Activated CD8-positive, alpha-beta memory T cell treated with anti-CD3 and anti-CD28 coated beads for 36 hours (primary cell): ENCODE data around the gene LENG9. TPM values are rescaled to one million over a fixed set of nuclear protein-coding genes. Genes with fewer than 3 reads are reported as not detected.
"Not testable (repeated sequence)": the region's sequence is repeated elsewhere in the genome, so short reads cannot be mapped to it uniquely, and the experiment has no call there.

ENCODE experiments used
- CTCF ChIA-PET: fragments of 350-600 bp; sonication (Branson Sonifier 250); formaldehyde crosslinking; loops from one replicate; lab custom pipeline; 2021; ENCODE audit warnings: antibody characterized with exemption; lab: Charles Lee
- POLR2A ChIA-PET: fragments of 350-600 bp; sonication (Branson Sonifier 250); formaldehyde crosslinking; loops from one replicate; lab custom pipeline; 2021; ENCODE audit warnings: antibody characterized with exemption; lab: Charles Lee
- total RNA-seq, 2 experiments: library from RNA; stranded (reverse); gene quantifications; one replicate each; pipeline ENCODE4 v1.2.3, GENCODE V29; 2021

Gene LENG9
- 1 to 10 TPM; 4.3 to 4.4 TPM for total RNA-seq

GRCh38 chr19:54463531-54464043 lies at the start of gene LENG9:
LENG9 (minus strand) TSS chr19:54463778; CDS start chr19:54463526, 252 bp downstream.
- POLR2A ChIA-PET, result interaction anchor here (0.6 to 0.7 kb wide), 2 partner anchors 9 to 15 kb away, joined by 3 to 6 read pairs; partner anchors contain the start of gene LENG8

DNA sequence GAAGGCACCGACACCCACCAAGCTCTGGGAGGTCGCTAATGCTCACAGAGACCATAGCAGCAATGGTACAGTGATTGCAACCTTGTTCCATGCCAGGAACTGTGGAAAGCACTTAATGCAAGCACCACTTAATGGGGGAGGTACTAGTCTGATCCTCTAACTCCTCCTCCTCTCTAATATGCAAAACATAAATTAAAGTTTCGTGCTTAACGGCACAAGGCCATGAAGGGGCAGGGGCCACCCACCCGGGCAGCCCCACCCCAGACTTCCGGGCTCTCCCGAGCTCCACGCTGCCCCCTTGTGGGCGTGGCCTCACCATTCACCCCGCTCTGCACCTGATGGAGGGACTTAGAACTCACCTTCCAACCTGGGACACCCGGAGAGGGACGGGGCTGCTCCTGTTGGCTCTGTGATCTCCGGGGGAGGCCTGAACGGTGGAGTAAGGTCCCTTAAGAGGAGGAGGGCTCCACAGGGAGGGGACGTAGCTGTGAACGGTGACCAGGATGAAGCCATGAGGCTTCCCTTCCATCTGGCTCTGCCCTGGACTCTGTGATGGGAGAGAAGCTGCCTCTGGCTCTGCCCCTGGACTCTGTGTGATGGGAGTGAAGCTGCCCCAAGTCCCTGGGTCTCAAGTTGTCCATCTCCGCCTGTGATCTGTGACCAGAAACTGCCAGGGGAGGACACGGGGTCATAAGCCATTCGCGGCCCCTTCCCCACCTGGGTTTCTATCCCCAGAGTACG lies 45.8 kb upstream of the LENG9 start:
- POLR2A ChIA-PET, CTCF ChIA-PET: not testable (repeated sequence)

More at GRCh38 chr19:54463531-54464043, at the start of gene LENG9:
- CTCF ChIA-PET, result interaction anchor here (0.5 to 1.1 kb wide), 3 partner anchors 12 to 1191 kb away, joined by 3 read pairs; no protein-coding TSS in a partner anchor

GRCh38 chr19:54508487-54508886 lies 44.9 kb upstream of the LENG9 start:
- CTCF ChIA-PET, POLR2A ChIA-PET: not testable (repeated sequence)

DNA sequence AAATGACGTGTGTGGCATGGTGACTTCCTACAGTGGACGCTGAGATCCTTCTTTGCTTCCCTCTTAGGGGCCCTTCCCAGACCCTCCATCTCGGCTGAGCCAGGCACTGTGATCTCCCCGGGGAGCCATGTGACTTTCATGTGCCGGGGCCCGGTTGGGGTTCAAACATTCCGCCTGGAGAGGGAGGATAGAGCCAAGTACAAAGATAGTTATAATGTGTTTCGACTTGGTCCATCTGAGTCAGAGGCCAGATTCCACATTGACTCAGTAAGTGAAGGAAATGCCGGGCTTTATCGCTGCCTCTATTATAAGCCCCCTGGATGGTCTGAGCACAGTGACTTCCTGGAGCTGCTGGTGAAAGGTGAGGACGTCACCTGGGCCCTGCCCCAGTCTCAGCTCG lies 44.2 kb upstream of the LENG9 start:
- POLR2A ChIA-PET, result no interaction called here
- CTCF ChIA-PET, result no interaction called here

DNA sequence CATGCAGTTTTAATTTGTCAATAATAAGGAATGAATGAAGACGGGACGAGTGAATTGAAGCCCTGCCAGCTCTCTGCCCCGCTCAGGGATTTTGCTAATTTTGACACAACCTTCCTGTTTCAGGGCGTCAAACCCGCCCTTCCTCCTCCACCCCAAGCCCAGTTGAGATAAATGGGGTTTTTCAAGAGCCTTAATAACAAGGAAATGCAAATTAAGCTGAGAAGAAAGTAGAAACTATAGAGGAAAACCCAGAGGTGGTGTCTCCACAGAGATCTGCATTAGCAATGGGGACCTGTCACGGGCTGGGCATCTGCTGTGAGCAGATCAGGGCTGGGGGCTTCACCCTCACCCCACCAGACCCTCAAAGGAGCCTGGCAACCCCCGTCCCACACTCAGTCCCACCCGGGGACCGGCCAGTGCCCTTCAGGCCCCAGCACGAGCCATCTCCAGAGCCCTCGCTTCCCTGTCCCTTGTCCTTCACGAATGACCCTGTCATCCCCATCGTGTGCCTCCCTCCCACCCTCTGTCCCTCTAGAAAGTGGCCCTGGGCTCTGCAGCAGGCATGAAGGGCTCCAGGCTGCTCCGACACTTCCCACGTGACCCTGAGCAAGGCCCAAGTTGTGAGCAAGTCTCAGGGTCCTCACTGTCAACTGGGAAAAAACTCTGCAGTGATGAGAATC lies 43.6 kb upstream of the LENG9 start:
- POLR2A ChIA-PET, CTCF ChIA-PET: not testable (repeated sequence)

DNA sequence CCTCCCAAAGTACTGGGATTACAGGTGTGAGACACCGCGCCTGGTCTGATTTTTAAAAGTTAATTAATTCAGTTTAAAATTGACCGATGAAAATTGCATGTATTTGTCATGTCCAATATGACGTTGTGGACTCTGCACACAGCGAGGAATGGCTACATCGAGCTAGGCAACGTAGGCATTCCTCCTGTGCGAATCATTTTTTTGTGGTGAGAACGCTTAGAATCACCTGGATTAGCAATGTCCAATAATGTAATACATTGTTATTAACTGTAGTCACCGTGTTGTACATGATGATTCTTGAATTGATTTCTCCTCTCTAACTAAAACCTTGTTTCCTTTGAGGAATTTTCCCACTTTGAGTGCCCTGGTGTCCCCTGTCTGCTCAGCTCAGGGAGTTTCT lies 42.5 kb upstream of the LENG9 start:
- CTCF ChIA-PET, result no interaction called here
- POLR2A ChIA-PET, result no interaction called here

GRCh38 chr19:54505542-54505941 lies 42.0 kb upstream of the LENG9 start:
- POLR2A ChIA-PET, CTCF ChIA-PET: not testable (repeated sequence)

DNA sequence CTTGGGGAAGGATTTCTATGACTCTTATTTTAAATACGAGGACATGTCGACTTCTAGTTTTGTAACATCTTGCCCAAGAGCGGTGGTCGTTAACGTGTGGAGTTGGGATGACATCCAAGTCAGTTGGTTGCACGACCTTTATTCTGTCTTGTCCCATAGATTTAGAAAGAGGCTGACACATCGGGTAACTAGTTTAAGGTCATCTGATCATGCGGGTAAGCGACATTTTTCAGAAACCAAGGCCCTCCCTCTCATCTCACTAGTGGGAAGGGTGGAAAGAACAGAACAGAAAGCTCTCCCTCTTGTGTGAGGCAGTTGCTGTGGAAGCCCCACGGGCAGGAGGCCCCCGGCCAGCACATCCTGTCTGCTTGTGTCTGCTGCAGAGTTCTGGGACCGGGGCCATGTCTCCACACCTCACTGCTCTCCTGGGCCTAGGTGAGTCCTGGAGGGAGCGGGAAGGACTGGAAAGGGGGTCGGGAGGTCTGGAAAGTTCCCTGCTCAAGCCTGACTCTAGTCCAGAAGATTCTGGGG lies 39.0 kb upstream of the LENG9 start, which contains the start of gene LAIR2:
LAIR2 (plus strand) TSS at position 314 of the 531 bp plus-strand sequence; CDS start at position 402, 88 bp downstream.
- CTCF ChIA-PET, result no interaction called here
- POLR2A ChIA-PET, result no interaction called here

GRCh38 chr19:54498451-54498772 lies 34.8 kb upstream of the LENG9 start:
- CTCF ChIA-PET, POLR2A ChIA-PET: not testable (repeated sequence)

DNA sequence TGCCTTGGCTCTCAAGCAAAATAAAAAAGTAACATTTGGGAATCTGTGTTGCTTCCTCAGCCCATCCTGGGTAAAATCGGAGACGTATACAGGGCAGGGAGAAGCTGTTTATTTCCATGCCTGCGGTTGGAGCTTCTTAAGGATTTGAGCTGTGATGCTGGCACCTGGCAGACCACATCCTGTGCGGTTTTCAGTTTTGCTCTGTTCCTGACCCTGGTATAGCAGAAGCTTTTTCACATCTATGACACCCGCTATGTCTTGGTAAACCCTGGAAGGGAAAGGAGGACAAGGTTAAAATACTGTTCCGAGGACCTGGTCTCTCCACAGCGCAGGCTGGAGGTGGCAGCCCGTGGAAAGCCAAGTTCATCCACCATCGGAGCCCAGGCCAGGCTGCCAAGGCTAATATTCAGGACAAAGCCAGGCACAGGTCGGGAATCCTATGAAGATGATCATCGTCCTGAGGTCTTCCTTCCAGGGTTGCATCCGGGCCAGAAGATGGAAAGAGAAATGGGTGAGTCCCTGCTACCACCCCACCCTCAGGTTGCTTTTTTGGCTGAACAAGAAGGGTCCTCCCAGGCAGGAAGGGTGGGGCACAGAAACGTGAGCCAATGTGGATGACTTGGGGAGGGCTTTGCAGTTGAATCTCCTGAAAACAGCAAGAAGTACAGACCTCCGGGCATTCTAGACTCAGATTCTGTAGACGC lies 34.3 kb upstream of the LENG9 start:
- CTCF ChIA-PET, result not testable (repeated sequence)

GRCh38 chr19:54495284-54495683 lies 31.7 kb upstream of the LENG9 start:
- CTCF ChIA-PET, POLR2A ChIA-PET: not testable (repeated sequence)

More for the DNA sequence above, 34.3 kb upstream of the LENG9 start:
- POLR2A ChIA-PET, result not testable (repeated sequence)

- POLR2A ChIA-PET, result no interaction called here
- CTCF ChIA-PET, result no interaction called here
Observed at GRCh38 chr19:54493967-54494585, 30.5 kb upstream of the LENG9 start.

DNA sequence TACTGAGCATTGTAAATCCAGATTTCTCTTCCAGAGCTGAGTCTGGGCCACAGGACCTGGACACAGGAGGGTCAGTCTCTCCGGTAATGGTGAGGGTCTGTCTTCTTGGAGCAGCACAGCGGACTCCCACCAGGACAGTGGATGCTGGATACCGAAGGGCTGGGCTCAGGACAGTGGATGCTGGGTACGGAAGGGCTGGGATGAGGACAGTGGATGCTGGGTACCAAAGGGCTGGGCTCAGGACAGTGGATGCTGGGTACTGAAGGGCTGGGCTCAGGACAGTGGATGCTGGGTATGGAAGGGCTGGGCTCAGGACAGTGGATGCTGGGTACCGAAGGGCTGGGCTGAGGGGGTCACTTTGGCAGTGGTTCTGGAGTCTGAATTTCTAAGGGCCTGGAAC lies 29.5 kb upstream of the LENG9 start:
- CTCF ChIA-PET, POLR2A ChIA-PET: not testable (repeated sequence)

DNA sequence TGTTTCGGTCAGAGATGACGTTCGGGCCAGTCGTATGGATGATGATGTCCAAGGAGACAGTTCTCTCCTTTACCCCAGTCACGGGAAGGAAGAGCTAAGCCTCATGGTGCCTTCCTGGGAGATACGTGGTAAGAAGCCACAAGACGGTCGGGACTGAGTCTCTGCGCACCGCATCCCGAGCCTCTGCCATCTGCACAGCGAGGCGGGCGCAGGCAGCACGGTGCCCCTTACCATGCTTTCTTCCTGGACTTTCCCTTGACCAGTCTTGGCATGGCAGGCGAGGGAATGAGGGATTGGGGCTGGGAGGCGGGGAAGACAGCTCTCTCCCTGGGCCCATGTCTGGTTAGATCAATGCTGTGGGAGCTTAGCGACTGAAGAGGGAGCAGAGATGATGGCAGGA lies 29.0 kb upstream of the LENG9 start:
- ChIA-PET CTCF (no interaction called here), POLR2A (no interaction called here)

DNA sequence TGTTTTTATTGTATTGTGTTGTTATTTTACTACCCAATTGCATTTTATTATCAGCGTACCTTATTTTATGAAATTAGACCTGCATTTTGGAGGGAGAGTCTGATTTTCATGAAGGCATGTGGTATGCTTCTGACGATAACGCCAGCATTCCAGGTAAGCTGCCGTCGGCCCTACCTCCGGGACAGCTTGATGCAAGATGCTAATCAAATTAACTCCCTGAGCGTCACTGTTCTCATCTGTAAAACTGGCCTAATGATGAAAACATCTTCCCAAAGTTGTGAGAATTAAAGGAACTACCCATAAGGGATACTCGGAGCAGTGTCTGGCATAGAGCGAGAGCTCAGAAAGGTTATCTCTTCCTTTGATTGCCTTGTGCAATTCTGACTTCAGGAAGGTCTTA lies 26.2 kb upstream of the LENG9 start:
- ChIA-PET CTCF (no interaction called here), POLR2A (no interaction called here)

- CTCF ChIA-PET, result no interaction called here
- POLR2A ChIA-PET, result no interaction called here
Observed at GRCh38 chr19:54489341-54489740, 25.8 kb upstream of the LENG9 start.

DNA sequence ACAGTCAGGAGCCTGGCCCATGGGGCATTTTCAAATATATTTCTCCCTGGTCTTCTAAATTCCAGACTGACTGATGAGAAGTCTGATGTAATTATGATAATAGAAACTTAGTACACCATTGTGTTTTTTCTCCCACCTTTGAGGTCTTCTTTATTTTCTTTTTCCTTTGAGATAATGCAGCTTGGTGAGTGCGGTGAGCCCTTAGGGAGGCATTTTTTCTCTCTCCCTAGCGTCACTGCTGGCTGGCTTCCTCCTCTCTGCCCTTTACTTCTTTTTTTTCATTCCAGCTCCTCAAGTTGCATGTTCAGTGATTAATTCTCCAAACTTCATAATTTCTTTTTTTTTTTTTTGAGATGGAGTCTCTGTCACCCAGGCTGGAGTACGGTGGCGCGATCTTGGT lies 22.3 kb upstream of the LENG9 start:
- POLR2A ChIA-PET, result interaction anchor here (0.6 kb wide), 1 partner anchor 52 kb away, joined by 3 read pairs; no protein-coding TSS in a partner anchor
- CTCF ChIA-PET, result interaction anchor here (0.7 to 1.0 kb wide), 2 partner anchors 94 to 839 kb away, joined by 3 read pairs; no protein-coding TSS in a partner anchor

- ChIA-PET CTCF (interaction anchor here (0.7 kb wide), 1 partner anchor 192 kb away, joined by 3 read pairs; no protein-coding TSS in a partner anchor), POLR2A (no interaction called here)
Observed at GRCh38 chr19:54484451-54484850, 20.9 kb upstream of the LENG9 start.

- ChIA-PET POLR2A (no interaction called here), CTCF (no interaction called here)
Observed at GRCh38 chr19:54482889-54483288, 19.3 kb upstream of the LENG9 start.
